ENCODE data around the gene ZDHHC6. TPM values are rescaled to one million over a fixed set of nuclear protein-coding genes. Genes with fewer than 3 reads are reported as not detected.

Gene ZDHHC6, protein sequence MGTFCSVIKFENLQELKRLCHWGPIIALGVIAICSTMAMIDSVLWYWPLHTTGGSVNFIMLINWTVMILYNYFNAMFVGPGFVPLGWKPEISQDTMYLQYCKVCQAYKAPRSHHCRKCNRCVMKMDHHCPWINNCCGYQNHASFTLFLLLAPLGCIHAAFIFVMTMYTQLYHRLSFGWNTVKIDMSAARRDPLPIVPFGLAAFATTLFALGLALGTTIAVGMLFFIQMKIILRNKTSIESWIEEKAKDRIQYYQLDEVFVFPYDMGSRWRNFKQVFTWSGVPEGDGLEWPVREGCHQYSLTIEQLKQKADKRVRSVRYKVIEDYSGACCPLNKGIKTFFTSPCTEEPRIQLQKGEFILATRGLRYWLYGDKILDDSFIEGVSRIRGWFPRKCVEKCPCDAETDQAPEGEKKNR
- total RNA-seq: 10 to 100 TPM; 21.3 to 28.0 TPM

DNA sequence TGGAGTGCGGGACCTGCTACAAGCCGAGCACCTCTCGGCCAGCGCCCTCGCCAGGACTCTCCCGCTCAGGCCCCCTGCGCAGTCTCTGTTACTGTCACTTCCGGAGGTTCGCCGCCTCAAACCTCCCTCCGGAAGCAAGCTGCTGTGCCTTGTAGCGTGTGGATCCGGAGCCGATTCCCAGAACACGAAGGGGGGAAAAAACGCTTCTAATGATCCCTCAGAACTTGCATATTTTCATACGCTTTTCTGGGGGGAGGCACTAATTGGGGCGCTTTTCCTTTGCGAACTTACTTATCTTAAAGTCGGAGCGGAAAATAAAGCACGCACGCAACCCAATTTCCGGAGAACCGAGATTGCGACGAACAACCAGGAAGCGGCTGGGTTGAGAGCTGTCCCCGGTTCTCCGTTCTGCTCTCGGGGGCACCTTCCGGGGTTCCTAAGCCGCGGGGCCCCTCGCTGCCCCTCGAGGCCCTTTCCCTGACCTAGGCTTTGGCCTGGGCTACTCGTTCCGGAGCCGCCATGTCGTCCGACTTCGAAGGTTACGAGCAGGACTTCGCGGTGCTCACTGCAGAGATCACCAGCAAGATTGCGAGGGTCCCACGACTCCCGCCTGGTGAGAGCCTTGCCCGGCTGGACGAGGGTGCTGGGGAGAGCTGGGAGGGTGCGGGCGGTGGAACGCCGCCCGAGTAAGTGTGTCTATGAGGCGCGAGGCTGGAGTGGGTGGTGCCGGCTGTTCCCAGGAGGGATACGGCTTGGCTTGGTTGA is at the start of gene ZDHHC6, which contains the start of gene VTI1A:
Gene ZDHHC6 (minus strand): TSS at position 60 of the 765 bp plus-strand sequence. CDS start 1,478 bp downstream, outside the sequence.
Gene VTI1A (plus strand): TSS at position 361 of the 765 bp plus-strand sequence. CDS start 159 bp downstream, at position 520.
- H3K27me3 ChIP-seq (replicated peaks; ENCODE audit: insufficient read depth): no peaks in the 10 kb centered on the region
- H3K9me3 ChIP-seq: no peaks in the 10 kb centered on the region
- DNase-seq (ENCODE audit: low spot score): peak; percentile 71
- no peaks in the 10 kb centered on the region for H3K36me3 ChIP-seq
- WGBS: under 1% methylated on average over 54 of the region's 59 CpGs
- peak within 1 kb of the TSS; percentile 65 to 89 for H3K4me3 ChIP-seq
- H3K4me1 ChIP-seq (replicated peaks): no peaks in the 10 kb centered on the region
- H3K27ac ChIP-seq: peak within 1 kb of the TSS; percentile 82 to 89
- intact Hi-C loops (cut with DNase I): loop anchor here (5.0 kb wide), 1 partner anchor 265 kb away; the partner anchor contains the start of gene GPAM
- TF ChIP-seq POLR2AphosphoS5 (IDR thresholded peaks at IDR 0.05): peak; percentile 71
- TF ChIP-seq POLR2A (IDR thresholded peaks at IDR 0.05): no peak
- TF ChIP-seq, protein P1, sequence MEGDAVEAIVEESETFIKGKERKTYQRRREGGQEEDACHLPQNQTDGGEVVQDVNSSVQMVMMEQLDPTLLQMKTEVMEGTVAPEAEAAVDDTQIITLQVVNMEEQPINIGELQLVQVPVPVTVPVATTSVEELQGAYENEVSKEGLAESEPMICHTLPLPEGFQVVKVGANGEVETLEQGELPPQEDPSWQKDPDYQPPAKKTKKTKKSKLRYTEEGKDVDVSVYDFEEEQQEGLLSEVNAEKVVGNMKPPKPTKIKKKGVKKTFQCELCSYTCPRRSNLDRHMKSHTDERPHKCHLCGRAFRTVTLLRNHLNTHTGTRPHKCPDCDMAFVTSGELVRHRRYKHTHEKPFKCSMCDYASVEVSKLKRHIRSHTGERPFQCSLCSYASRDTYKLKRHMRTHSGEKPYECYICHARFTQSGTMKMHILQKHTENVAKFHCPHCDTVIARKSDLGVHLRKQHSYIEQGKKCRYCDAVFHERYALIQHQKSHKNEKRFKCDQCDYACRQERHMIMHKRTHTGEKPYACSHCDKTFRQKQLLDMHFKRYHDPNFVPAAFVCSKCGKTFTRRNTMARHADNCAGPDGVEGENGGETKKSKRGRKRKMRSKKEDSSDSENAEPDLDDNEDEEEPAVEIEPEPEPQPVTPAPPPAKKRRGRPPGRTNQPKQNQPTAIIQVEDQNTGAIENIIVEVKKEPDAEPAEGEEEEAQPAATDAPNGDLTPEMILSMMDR (IDR thresholded peaks at IDR 0.05): peak in 3 of 4 experiments; percentile 15 to 31 (median 27)

DNA sequence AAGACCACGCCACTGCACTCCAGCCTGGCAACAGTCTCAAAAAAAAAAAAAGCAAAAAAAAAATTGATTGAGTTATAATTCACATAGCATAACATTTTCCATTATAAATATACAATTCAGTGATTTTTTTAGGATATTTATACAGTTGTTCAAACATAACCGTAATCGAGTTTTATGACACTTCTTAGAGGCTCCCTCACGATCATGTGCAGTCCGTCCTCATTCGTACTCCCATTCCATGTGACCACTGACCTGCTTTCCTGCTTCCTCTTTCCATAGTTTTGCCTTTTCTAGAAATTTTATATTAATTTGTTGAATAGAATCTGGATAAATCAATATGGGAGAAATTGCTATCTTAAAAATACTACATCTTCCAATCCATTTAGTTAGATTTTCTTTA is 46.0 kb upstream of the ZDHHC6 start:
- Histone ChIP-seq H3K4me1 (replicated peaks) (no peaks in the 10 kb centered on the region), H3K27me3 (replicated peaks; ENCODE audit: insufficient read depth) (no peaks in the 10 kb centered on the region), H3K27ac (no peak overlapping the region), H3K36me3 (no peaks in the 10 kb centered on the region), H3K4me3 (no peak overlapping the region), H3K9me3 (no peaks in the 10 kb centered on the region)
- 95% methylated on average over 6 of the region's 6 CpGs for WGBS
- TF ChIP-seq, protein P1 (IDR thresholded peaks at IDR 0.05): no peak
- TF ChIP-seq POLR2A (IDR thresholded peaks at IDR 0.05) (no peak), POLR2AphosphoS5 (IDR thresholded peaks at IDR 0.05) (no peak)
- intact Hi-C loops (cut with DNase I): no loop called here
- DNase-seq (ENCODE audit: low spot score): no peak

DNA sequence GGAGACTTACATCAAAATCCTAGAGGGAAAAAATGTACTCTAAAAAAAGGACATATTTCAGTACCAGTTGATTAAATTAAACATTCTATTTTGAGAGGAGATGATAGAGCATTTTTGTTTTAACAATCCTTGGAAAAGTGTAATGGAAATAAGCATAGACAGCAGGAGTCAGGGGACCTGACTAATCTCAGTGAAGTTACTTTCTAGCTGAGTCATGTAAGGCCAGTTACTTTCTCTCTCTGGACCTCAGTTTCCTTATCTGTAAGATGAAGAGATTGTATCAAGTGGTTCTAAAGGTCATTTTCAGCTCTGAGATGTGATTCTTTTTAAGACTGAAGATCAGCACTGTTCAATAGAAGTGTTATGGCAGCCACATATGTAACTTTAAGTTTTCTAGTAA is 44.4 kb upstream of the ZDHHC6 start:
- Histone ChIP-seq H3K36me3 (no peaks in the 10 kb centered on the region), H3K9me3 (no peaks in the 10 kb centered on the region), H3K27me3 (replicated peaks; ENCODE audit: insufficient read depth) (no peaks in the 10 kb centered on the region), H3K4me3 (no peak overlapping the region), H3K27ac (no peak overlapping the region), H3K4me1 (replicated peaks) (no peaks in the 10 kb centered on the region)
- TF ChIP-seq POLR2A (IDR thresholded peaks at IDR 0.05) (no peak), POLR2AphosphoS5 (IDR thresholded peaks at IDR 0.05) (no peak)
- TF ChIP-seq, protein P1 (IDR thresholded peaks at IDR 0.05): no peak
- no peak for DNase-seq (ENCODE audit: low spot score)
- intact Hi-C loops (cut with DNase I): no loop called here

DNA sequence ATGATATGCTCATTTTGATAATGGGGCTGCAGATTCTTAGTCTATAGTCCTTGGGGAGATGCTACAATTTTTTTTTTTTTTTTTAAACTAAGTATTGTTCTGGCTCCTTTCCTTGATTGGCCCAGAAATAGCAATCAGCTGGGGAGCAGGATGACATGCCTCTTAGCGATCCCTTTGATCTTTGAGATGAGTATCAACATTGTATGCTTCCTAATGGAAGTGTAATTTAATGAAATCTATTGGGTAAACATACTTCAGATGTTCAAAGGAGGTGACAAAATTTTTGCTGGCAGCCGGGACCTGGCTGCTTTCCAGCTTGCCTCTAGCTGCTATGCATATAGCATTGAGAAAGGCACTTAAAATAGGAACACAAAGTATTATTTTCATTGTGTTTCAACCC is 43.8 kb upstream of the ZDHHC6 start:
- TF ChIP-seq POLR2A (IDR thresholded peaks at IDR 0.05) (no peak), POLR2AphosphoS5 (IDR thresholded peaks at IDR 0.05) (no peak)
- TF ChIP-seq, protein P1 (IDR thresholded peaks at IDR 0.05): no peak
- no peaks in the 10 kb centered on the region for H3K9me3 ChIP-seq
- H3K27ac ChIP-seq: no peak overlapping the region
- H3K36me3 ChIP-seq: no peaks in the 10 kb centered on the region
- intact Hi-C loops (cut with DNase I): no loop called here
- H3K4me1 ChIP-seq (replicated peaks): no peaks in the 10 kb centered on the region
- H3K4me3 ChIP-seq: no peak overlapping the region
- WGBS: 14% methylated on average over 2 of the region's 2 CpGs
- H3K27me3 ChIP-seq (replicated peaks; ENCODE audit: insufficient read depth): no peaks in the 10 kb centered on the region
- DNase-seq (ENCODE audit: low spot score): no peak

Data from prostate gland (tissue), 2 donors.